MV-4-11 (cell line): Measurements from ENCODE around the gene CDCA4.

Source experiments
- DNase-seq: peaks from one replicate; lab custom pipeline; 2025; lab: John Stamatoyannopoulos, UW

The CDCA4 gene

DNA sequence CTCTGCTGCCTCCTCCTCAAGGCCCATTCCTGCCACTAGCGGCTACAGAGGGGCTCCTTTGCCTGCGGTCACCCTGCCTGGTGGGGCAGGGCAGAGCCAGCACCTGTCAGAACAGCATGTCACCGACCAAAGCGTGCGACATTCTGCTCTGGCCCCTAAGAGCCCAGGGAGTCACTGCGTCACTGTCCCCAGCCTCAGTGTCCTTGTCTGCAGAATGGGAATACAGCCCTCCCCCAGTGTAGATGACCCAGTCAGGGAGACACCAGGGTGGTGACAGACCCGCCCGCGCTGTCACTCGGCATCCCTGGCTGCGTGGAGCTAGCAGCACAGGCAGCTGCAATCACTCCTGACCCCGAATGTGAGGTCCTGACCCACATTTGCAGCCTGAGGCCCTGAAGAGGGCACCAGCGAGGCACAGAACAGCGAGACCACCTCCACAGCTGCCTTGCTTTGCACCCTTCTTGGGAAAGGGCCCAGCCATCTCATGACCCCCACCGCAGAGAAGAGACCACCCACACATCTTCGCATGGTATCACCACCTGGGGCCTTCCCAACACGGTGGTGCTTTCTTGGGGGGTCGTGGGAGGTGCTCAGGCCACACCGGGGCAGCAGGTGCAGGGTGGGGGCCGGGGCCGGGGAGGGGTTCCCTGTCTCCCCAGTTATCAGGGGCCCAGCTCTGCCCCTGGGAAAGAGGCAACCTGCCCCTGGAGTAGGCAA lies 45.2 kb downstream of the CDCA4 start:
- DNase-seq, result peak; percentile 30

DNA sequence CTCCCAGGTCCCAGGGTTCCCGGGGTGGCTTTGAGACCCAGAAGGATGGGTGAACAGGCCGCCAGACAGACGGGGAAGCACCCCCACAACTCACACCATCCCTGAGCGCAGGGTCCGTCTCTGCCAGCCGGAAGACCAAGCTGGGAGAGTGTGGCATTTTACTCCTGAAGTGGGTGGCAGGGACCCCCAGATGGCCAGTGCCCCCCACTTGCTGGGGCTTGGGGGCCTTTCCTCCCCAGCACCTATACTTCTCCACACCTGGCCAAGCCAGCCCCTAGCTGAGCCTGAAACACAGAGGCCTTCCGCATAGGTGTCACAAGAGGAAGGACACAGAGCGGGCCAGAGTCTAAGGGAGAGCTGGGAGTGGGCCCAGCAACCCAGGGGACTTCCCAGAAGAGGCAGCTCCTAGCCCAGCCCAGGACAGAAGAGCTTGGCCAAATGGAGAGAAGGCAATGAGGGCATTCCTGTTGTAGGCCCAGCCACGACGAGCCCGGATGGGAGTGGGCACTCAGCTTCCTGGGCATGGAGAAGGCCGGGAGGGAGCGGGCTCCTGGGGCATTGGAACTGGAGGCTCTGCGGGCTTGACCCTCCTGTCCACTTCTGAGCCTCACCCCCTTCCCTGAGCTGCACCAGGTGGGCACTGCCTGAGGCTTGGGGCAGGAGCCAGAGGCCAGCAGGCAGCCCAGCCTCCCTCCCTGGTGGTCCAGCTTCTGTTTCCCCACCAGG lies 46.1 kb downstream of the CDCA4 start:
- no peak for DNase-seq

DNA sequence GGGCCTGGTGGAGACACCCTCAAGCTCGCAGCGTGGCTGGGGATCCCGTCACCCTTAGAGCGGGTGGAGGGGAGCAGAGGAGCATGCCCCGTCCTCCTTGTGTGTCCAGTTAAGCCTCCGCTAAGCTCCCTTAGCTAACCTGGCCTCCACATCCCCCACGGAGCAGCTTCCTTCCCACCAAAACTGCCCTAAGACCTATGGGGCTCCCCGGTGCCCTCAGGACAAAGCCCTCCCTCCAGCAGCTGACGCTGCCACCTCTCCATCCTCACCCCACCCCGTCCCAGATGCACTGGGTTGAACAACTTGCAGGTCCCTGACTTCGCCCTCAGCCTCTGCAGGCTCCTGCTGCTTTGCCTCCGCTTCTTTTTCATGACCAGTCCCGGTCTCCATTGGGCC lies 46.7 kb downstream of the CDCA4 start:
- no peak for DNase-seq

DNA sequence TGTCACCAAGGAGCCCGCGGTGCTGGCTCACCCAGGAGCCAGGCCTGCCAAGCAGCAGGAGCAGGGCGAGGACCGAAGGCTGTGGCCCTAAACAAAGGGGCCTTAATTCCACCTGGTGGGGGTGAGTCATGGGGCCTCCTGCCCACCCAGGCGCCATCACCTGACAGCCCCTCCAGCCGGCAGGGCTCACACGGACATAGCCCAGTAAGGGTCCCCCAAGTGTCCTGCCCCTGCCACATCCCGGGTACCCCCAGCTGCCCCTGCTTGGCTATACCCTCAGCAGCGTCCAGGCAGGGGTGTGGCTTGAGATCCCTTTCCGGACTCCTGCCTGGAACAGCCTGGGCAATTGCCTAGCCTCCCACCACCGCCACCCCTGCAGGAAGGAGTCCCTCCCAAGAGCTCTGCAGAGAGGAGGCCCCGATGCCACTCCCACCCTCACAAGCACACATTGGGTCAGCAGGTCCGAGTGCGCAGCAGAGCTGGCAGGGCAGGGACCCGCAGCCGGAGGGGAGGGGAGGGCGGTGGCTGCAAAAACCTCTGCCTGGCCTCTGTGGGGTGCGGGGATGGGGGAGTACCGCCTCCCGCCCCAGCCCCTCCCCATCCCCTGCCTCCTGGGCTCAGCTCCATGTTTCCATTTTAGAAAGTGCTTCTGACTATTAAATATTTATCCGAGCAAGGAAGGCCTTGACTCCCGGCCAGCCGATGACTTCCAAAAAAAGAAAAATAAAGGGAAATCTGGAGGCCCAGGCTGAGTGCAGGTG lies 47.3 kb downstream of the CDCA4 start:
- DNase-seq, result no peak

DNA sequence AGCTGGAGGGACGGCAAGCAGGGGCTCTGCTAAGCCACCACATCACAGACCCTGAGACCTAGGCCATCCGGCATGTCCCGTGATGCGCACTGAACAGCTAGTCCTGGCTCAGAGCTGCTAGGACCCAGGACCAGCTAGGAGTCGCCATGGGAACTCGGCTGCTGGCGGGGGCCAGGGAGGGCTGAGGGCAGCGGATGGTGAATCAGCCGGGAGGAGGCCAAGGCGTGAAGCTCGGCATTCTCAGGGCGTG lies 47.8 kb downstream of the CDCA4 start:
- no peak for DNase-seq

DNA sequence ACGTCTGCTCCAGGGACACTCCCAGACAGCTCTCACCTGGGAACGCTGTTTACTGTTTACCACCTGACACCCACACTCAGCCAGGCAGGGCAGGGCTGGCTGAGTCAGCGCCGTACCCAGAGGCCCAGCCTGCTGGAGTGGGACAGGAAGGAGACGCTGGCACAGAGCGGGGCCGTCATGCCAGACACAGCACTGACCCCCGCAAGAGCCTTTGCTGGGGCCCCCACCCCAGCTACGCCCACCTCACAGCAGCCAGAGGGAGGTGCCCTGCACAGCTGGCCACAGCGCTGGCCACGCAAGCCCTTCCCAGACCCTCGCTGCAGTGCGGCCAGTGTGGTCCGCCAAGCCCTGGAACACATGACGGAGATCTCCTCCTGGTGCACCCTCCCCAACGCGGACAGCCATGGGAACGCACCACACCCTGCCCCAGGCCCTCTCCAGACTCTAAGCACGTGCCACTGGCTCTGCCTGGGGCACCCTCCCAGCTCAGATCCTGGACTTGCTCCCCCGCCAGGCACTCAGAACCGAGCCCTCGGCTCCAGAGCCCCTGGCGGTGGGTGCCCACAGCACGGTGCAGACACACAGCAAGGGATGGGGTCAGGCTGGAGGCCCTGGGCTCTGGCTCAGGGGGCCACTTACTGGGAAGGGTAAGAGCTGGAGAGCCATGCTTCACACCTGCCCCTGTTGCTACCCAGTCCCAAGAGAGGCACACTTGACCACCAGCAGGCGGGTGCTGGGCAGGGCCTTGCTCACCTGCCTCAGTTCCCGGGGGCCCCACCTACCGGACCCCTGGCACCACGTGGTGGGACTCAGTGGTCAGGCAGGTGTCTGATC lies 48.4 kb downstream of the CDCA4 start:
- DNase-seq, result no peak

DNA sequence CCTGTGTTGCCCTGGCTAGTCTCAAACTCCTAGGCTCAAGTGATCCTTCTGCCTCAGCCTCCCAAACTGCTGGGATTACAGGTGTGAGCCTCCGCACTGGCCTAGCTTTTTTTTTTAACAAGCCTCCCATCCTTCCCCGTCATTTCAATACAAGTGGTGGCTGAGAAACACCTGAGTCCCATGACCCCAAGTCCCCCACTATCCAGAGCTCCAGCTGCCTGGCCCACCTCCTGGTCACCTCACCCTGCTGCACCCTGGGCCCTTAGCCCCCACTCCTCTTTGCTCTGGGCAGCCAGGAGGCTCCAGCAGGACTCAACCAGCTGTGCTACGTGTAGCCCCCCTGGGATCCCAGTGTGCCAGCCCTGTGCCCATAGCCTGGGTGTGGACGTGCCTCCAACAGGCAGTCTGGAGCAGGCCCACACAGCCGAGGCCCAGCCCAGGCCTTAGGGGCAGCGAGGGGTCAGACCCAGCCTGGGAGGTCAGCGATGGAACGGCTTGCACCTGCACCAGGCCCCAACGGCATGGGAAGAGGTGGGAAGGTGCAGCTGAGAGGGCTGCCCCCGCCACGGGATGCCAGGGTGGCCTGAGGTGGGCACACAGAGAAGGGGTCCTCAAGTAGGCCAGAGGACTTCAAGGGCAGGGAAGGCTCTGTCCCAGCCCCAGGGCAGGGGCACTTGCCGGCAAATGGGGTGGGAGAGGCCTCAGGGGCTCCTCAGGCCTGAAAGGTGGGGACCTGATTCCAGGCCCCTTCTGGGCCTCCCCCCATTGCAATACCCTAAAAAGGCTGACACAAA lies 49.2 kb downstream of the CDCA4 start:
- no peak for DNase-seq

DNA sequence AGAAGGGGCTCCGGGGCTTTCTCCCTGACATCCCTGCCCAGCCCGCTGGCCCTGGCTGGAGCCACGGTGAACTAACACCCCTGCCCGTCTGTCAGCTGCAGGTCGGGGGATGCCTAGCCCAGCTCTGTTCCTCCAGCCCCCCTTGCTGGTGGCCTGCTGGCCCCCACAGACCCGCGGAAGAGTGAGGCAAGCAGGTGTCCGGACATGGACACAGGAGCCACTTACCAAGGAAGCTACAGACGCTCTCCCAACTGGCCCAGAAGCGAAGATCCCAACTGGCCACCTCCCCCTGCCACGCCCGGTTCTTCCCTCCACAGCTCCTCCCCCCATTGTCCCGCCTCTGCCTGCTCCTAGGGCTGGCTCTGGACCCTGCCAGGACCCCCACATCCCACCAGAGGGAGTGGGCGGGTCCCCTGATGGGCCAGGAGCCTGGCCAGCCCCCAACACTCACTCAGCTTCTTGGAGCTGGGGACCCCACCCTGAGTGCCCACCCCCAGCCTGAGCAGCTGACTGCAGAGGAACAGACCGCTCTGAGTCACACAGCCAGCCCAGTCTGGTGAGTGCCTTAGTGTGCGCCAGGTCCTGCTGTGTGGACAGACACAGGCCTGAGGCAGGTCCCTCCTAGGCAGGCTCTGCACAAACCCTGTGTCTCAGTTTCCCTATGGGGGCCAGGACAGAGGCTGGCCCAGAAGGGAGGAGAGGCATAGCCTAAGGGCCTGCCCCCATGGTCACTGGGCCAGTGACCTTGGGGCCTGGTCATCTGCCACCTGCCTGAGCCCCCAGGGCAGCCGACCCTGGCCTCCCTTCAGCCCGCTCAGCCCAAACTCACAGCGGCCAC lies 50.4 kb downstream of the CDCA4 start:
- no peak for DNase-seq

DNA sequence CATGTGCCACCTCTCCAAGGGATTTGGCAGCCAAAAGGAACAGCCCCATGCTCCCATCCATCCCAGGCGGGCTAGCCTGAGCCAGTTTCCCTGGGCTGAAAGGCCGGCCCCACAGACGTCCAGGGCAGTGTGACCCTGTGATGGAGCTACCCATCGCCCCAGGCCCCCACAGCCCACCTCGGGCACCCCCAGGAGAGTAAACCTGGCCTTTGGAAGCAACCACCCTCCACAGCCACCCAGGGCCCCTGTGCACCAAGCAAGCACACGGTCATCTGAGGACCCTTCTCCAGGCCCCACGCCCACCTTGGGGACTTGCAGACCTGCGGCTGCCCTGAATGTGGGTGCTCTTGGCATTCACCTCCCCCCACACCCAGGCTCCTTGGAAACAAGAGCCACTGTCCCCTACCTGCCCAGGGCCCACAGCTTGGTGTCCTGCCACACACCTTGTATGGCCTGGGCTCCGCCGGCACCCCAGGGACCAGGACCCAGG lies 51.1 kb downstream of the CDCA4 start:
- DNase-seq, result no peak

DNA sequence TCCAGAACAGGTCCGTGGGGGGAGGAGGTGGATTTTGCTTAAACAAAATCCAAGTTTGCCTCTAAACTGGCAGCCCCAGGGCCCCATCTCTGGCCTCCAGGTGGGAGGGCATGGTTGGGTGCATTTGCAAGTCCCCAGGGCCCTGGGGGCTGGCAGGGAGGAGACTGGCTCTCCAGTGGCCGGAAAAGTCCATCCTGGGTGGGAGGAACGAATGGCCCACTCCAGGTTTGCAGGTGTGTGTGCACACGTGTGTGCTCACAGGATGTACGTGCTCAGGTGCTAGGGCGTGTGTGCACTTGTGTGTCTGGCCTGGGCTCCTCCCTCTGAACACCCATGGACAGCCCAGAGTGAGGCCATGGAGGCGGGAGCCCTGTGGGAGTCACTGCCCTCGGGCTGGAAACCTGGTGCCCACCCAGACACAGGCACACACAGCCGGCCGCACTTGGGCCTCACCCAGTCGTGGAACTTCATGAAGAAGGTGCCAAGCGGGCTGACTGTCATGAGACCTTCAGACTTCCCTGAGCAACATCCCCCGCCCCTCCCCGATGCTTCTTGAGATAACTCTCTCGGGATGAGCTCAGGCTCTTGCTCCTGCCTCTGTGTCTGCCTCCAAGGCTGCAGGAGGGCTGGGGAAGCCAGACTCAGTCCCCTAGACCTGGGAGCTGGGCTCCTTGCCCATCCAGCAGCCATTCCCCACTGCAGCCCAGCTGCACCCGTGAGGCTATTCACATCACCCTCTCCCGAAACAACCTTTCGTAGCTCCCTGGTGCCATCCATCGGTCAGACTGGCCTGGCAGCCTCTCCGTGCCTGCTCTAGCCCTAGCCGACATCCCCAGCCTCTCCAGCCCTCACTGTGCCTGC lies 52.1 kb downstream of the CDCA4 start:
- DNase-seq, result no peak

DNA sequence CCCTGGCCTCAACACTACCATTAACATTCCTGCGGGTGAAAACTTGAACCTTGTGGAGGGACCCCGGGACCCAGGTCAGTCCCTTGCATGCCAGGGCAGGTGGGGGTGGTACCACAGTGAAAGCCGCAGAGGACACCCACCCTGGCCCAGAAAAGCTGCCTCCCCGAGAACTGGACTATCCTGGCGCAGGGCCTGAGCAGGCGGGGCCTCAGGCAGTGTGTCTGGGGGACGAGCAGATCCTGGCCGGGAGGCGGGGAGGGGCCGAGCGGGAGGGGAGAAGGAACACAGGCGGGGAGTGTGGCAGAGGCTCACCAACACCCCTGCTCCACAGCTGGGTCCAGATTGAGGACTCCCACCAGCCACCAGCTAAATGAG lies 52.7 kb downstream of the CDCA4 start:
- no peak for DNase-seq

DNA sequence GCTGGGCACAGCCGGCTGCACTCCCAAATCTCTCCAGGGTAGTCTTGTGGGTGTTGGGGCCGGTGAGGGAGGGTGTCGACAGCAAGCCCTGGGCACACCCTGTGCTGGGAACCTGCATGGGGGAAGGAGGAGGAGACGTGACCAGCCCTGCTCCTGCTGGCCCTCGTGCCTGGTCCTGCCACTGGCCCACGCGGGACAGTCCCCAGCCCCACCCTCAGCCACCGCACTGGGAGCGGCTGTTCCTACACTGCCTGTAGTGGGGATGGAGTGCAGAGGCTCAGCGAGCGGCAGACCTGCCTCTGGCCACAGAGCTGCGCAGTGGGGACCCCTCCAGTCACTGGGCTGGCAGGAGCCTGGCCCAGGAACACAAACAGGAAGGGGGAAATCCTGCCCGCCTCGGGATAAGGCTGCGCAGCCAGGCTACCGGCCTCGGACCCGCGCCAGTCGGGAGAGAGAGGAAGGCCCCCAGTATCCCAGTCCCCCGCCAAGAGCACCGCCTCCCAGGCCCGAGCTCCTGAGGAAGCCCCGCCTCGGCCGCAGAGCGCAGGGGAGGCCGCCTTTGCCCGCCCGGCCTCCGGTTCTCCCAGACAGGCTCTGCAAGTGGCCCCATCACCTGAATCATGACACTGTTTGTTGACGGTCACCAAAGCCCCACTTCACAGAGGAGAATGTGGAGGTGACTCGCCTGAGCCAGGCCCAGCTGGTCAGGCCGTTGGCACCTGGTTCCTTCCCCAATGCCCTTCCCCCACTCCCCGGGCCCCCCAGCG lies 53.3 kb downstream of the CDCA4 start:
- no peak for DNase-seq

DNA sequence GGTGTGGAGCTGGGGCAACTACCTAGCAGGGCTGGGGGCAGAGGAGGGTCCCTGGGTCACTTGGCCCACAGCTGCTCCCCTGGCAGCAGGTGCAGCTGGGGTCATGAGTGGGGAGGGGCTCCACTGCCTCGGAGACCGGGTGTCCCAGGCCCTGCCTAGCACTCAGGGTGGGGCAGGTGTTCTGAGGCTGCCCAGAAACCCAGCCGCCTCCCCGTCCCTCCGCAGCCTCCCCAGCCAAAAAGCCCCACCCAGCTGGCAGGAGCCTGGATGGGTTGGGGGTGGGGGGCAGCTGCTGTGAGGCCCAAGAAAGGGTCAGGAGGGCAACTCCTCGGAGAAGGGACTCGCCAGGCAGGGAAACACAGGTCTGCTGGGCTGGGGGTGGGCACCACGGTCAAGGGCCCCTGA lies 53.9 kb downstream of the CDCA4 start:
- no peak for DNase-seq

DNA sequence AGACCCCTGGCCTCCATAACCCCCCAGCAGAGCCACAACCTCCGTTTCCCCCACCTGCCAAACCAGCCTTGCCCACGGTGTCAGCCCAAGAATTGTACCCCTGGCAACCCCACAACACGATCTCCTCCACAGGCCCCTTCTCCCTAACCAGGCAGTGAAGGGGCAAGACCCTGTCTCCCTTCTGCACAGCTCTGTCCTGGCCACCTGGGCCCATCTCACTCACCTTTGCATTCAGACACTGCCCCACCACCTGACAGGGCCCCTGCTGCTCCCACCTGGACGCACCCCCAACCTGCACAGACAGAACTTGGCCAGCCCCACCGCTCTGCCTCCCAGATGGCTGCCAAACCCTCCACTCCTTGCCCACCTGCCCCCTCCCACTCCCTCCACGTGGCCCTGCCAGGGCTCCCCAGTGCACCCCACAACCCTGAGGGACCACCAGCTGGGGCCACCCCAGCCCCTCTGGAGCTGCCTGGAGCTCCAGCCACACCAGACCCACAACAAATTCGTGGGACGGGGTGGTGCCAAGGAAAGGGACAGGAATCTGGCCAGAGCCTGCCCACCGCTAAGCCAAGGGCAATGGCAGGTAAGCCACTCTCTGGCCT lies 54.5 kb downstream of the CDCA4 start:
- no peak for DNase-seq

DNA sequence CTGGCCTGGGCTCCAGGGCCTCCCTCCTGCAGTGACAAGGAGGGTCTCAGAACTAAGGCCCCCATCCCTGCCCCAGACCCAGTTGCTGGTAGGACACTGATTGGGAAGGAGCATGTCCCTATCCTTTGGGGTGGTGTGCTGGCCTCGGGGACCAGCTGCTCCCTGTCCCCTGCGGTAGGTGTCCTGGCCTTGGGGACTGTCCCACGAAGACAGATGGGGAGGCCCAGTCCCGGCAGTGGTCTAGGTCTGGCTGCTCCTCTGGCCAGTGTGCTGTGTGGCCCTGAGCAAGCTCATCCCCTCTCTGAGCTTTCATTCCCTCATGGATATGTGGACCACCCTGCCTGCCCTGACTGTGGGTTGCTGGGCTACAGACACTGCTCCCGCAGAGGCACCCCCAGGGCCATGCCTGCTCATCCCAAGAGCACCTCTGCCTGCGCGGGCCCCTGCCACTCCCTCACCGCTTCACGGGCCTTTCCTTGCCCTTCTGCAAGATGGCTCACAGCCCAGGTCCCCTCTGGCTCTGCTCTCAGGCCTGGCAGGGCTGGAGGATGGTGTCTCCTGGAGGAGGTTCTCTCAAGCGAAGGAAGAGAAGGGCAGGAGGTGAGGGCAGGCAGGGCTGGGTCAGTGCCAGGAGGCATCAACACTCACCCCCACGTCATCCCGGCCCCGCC lies 55.2 kb downstream of the CDCA4 start:
- no peak for DNase-seq

DNA sequence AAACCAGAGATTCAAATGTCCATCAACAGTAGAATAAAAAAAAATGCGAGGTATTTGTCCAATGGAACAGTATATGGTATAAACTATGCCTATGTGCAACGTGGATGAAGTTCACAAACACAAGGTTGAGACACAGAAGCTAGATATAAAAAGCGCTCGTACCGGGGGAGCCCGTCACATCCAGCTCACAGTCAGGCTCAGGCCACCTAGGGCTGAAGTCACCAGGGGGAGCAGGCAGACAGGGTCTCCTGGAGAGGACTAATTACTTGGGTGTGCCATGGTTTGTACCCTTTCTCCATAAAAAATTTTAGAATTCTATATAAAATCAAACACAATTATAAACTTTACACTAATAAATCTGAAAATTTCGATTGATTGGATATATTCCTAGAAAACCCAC lies 56.3 kb downstream of the CDCA4 start:
- DNase-seq, result no peak
